ENCODE data around the gene ABRACL.

DNA sequence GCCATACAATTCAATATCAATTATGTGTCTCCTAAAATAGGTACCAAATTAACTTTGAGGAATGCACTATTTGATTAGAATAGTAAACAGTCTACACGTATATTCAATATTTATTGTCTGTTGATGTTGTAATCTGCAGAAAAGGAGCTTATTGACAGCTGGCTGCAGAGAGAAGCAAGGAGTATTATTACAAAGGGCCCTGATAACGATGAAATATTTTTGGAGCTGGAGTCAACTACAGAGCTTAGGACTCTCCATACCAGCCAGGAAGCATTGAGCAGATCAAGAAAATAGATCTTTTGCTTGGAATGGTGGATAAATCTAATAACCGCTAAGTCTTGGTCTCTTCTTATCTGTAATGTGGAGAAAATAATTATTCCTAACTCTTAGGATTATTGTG, 25.5 kb downstream of the ABRACL start:
- TF ChIP-seq, protein P1, sequence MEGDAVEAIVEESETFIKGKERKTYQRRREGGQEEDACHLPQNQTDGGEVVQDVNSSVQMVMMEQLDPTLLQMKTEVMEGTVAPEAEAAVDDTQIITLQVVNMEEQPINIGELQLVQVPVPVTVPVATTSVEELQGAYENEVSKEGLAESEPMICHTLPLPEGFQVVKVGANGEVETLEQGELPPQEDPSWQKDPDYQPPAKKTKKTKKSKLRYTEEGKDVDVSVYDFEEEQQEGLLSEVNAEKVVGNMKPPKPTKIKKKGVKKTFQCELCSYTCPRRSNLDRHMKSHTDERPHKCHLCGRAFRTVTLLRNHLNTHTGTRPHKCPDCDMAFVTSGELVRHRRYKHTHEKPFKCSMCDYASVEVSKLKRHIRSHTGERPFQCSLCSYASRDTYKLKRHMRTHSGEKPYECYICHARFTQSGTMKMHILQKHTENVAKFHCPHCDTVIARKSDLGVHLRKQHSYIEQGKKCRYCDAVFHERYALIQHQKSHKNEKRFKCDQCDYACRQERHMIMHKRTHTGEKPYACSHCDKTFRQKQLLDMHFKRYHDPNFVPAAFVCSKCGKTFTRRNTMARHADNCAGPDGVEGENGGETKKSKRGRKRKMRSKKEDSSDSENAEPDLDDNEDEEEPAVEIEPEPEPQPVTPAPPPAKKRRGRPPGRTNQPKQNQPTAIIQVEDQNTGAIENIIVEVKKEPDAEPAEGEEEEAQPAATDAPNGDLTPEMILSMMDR (conservative IDR thresholded peaks at IDR 0.05; ENCODE audit: low read length): no peak
- no peak for TF ChIP-seq EZH2phosphoT487 (IDR thresholded peaks at IDR 0.05; ENCODE audit: borderline replicate concordance, low read depth, low read length)

Measured in OCI-LY7 (cell line).